NK-92 treated with Interleukin-12 subunit alpha and Interleukin-12 subunit beta, amount 100 ng/mL, for 24 hours (cell line): Measurements from ENCODE around the gene CYGB.
"Not testable (repeated sequence)": the region's sequence is repeated elsewhere in the genome, so short reads cannot be mapped to it uniquely, and the experiment has no call there.

Experiments
- DNase-seq: peaks from one replicate; lab custom pipeline; 2025; lab: John Stamatoyannopoulos, UW

Gene CYGB

DNA sequence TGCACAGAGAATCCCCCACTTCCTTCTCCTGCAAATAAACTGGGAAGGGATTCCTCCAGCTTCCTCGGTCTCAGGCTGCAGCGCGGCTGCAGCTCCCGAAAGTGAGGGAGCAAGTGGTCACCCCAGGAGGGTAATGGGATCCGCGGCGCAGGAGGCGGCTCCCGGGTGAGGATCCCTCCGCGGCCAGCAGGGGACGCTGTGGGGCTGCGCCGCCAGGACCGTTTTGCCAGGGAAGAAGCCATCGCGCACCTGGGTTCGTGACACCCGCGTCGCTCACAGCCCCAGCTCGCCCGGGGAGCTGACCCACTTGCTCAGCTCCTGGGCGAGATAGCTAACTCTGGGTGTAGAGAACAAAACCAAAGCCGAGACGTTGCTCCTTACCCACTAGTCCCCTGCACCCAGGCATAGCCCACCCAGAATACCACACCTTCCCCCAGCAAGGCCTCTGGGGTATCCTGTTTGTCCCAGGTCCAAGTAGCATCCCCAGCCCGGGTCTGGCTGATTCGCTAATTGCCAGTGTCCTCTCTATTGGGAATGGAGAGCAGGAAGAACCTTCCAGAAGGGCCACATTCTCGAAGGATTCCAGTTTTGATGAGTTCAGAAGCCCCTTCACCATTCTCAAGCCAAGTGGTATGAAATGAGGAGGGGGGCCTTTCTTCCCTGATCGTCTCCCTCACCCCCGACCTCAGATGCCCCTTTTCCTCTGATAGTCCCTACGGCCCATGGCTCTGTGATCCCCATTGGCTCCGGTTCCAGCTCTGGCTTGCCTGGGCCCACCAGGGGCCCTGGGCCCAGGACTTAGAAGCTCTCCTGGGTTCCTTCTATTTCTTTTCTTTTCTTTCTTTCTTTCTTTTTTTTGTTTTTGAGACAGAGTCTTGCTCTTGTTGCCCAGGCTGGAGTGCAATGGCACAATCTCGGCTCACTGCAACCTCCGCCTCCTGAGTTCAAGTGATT is 14.1 kb downstream of the CYGB start:
- DNase-seq = no peak

DNA sequence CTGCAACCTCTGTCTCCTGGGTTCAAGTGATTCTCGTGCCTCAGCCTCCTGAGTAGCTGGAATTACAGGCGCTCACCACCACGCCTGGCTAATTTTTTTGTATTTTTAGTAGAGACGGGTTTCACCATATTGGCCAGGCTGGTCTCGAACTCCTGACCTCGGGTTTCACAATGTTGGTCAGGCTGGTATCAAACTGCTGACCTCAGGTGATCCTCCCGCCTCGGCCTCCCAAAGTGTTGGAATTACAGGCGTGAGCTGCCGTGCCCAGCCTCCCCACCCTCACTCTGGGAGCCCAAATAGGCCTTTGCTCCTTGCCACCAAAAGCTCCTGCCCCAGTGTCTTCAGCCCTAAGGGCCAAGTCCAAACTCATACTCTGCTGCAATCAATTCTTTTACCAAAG is 15.8 kb downstream of the CYGB start:
- not testable (repeated sequence) for DNase-seq

DNA sequence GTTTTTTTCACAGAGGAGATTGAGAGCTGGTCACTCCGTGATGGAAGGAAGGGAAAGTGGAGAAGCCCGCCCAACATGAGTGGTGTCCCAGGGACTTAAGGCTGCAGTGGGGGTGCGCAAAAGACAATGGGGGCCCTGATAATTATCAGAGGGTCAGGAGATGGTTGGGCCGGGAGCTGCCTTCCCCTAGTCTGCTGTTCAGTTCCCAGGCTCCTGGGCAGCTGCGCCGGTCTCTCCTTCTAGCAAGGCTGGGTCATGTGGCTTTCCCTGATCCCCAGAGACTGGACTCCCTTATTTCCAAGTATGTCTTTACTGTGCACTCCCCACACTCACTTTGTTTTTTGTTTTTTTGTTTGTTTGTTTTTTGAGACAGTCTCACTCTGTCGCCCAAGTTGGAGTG is 16.2 kb downstream of the CYGB start:
- no peak for DNase-seq

DNA sequence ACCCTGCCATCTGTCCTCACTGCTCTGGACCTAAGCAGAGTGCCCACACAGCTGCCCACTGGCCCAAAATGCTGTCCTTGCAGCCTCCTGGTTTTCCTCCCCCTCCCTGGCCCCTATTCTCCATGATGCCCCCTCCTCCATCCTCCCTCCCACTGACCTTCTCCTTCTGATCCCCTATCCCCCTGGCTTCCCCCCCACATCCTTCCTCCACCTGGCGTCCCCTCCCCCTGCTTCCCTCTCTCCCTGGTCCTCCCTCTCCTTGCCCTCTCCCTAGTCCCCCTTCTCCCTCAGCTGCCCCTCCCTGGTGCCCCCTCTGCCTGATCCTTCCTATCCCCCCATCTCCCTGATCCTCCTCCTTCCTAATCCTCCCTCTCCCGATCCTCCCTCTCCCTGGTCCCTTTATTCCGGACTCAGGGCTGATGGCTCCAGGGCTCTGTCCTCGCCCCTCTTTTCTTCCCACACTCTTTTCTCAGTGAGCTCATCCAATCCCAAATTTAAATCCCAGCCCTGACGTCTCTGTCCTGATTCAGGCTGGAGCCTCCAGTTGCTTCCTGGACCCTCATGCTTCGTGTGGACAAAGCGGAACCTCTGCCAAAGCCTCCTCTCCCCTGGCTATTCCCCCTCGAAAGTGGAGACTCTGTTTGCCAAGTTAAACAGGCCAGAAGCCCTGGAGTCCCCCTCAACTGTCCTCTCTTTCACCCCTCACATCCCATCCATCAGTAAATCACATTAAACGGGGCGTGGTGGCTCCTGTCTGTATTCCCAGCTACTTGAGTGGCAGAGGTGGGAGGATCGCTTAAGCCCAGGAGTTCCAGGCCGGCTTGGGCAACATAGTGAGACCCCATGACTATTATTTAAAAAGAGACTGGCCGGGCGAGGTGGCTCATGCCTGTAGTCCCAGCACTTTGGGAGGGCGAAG is 18.2 kb downstream of the CYGB start:
- DNase-seq = no peak

DNA sequence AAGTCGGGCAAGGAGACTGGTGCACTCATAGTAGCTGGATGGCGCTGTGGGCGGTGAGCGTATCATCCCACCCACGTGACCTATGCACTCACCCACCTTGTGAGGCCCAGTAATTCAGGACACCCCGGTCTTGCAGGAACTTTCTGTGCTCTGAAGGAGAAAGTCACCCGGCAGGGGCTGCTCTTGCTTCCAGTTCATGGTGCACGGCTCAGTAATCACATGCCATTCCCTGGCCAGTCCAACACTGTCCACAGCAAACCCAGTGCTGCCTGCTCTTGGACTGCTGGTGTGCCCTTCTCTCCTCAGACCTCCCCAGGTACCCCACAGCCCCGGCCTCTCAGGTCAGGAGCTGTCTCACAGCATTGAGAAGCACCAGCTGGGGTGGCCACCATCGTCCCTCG is 19.9 kb downstream of the CYGB start:
- no peak for DNase-seq

DNA sequence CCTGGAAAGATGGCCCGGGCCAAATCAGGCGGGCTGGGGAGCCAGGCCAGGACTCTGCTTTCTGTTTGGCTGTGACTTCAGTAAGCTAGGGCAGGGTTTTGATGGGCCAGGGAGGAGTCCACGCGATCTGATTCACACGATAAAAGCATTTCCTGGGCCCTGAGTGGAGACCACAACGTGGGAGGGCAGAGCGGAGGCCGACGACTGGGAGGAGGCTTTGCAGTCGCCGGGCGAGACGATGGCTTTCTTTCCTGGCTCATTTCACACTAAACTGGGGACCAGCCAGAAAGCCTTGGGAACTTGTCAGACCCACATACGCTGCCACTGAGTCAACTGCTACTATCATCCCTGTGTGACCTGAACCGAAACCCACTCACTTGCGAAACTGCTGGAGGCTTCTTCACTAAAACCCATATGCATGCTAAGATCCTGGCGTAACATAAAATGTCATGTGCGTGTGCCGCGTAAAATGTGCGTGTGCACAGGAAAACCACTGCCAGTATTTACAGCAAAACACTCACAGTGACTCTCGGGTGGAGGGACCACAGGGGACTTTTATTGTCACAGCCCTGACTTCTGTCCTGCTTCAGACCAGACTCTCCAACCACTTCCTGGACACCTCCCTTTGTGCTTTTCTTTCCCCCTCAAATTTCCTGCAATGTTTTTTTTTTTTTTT is 22.1 kb downstream of the CYGB start:
- DNase-seq = peak; percentile 82

DNA sequence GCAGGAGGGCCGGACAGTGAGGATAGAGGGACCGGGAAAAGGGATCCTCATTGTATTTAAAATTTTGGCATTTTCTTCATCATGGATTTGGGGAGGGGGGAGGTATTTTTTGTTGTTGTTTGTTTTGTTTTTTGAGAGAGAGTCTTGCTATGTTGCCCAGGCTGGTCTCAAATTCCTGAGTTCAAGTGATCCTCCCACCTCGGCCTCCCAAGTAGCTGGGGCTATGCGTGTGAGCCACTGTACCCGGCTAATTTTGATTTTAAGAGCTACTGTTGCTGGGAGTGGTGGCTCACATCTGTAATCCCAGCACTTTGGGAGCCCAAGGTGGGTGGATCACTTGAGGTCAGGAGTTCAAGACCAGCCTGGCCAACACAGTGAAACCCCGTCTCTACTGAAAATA is 23.2 kb downstream of the CYGB start:
- DNase-seq = not testable (repeated sequence)

DNA sequence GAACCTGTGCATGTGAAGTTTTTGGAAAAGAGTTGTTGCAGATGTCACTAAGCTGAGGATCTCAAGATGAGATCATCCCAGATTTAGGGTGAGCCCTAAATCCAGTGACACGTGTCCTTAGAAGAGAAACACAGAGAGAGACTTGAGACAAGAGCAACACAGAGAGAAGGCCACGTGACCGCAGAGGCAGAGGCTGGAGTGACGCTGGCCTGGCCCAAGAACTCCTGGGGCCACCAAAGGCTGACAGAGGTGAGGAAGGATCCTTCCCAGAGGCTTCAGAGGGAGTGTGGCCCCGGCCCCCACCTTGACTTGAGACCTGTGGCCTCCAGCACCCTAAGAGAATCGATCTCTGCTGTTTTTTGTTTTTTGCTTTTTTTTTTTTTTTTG is 24.2 kb downstream of the CYGB start:
- no peak for DNase-seq

DNA sequence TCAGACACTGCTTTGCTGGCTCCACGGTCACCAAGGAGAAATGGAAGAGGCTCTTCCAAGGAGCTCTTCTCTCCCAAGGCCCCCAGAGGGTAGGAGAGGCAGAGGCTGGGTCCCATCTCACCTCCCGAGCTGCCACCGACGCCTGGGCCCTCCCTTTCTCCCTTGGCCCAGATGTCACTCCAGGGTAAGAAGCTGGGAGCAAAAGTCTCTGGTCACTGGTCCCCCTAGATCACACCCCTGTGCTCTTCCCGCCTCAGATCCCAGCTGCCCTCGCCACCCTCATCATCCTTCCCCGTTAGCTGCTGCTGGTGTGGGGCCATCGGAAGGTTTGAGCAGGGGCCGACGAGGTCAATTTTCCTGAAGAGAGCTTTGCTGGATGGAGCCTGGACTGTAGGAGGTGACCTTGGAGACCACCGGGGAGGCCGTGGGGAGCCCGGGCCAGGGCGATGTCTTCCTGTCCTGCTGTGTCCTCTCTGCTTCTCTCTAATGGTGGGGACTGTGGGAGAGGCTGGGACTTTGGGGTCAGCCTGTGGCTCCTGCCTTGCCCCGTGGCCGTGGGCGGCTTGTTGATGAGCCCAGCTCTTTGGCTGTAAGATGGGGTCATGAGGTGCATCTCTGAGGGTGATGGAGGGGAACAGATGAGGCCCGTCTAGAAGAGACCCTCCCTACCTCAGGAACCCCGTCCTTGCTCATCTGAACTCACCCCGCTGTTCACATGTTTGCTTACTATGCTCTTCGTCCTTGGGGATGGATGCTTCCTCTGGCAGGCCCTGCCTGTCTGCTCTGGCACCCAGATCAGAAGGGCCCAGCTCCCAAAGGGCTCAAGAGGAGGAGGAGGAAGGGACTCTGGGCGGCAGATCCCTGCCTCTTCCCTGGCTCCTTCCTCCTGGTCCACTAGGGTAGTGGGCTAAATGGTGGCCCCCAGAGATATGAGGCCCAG is 24.9 kb downstream of the CYGB start:
- DNase-seq = no peak

DNA sequence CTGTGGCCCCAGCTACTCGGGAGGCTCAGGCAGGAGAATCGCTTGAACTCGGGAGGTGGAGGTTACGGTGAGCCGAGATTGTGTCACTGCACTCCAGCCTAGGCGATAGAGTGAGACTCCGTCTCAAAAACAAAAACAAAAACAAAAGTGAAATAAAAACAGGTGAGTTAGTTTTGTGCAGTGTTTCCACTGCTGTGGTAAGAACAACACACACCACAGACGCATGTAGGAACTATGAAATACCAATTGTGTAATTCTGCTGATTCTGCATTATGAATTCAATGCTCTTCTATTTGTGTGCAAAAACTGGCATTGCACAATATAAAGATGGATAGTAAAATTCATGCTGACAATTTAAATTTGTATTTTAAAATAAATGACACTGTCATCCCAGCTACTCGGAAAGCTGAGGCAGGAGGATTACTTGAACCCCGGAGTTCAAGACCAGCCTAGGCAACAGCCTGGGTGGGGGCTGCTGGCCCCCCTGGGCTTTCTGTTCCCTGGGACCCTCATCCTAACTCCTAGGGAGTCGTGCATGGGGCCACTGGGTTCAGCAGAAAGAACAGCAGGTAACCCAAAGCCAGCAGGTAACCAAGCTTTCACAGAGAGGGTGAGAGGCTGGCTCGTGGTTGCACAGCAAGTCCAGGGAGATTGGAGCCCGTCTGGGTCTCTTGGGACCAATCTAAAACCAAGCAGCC is 25.7 kb downstream of the CYGB start:
- no peak for DNase-seq

DNA sequence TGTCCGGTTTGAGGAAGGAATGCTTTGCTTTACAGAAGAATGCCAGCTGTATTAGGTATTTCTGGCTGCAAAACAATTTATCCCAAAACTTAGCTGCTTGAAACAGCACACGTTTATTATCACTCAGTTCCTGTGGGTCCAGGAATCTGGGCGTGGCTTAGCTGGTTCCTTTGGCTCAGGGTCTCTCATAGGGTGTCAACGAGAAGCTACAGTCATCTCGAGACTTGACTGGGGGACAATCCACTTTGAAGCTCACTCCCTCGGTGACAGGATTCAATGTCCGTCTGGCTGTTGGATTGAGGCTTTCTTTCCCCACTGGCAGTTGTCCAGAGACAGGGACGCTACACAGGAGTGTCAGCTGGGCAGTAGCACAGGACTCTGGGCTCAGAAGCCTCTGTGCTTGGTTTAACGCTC is 26.7 kb downstream of the CYGB start:
- DNase-seq = no peak

DNA sequence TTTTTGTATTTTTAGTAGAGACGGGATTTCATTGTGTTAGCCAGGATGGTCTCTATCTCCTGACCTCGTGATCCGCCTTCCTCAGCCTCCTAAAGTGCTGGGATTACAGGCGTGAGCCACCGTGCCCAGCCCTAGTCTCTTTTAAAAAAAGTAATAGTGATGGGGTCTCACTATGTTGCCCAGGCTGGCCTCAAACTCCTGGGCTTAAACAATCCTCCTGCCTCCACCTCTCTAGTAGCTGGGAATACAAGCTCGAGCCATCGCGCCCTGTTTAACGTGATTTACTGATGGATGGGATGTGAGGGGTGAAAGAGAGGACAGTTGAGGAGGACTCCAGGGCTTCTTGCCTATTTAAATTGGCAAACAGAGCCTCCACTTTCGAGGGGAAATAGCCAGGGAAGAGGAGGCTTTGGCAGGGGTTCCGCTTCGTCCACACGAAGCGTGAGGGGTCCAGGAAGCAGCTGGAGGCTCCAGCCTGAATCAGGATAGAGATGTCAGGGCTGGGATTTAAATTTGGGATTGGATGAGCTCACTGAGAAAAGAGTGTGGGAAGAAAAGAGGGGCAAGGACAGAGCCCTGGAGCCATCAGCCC is 28.9 kb downstream of the CYGB start:
- not testable (repeated sequence) for DNase-seq

DNA sequence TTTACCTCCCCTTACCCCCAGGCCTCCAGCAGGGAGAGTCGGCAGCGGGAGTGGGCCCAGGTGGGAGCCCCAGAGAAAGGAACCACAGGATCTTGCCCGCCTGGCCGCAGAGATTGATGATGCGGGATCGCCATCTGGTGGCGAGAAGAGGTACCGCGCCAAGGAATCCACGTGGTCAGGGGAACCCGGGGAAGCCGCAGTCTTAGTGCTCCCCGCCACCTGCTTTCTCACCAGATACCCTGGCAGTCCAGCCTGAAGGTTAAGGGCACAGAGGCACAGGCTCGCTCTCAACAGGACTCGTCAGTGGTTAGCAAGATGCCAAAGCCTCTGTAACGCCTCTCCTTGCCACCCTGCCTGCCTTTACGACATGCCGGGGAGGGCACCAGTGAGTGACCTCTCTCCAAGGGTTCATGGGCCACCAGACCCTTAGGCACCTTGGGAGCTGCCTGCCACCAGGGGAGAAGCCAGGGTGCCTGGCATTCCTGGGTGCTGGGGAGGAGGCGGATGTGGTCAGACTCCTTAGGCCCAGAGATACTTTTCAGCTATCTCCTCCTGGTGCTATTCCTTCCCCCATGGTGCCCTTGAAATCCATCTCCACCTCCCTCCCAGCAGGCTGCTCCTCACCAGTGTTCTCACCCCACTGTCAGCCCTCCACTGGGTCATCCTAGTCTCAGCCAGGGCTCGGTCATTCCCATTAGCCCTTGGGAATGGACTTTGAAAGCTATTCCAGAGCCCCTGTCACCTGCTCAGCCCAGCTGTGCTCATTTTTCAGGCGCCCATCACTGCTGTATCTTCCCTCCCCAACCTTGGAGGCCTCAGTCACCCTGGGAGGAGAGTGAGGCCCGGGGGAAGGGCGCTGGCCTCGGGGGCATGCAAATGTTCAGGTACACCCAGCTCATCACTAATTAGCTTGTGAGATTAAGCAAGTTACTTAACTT is 30.8 kb downstream of the CYGB start:
- peak; percentile 64 for DNase-seq

DNA sequence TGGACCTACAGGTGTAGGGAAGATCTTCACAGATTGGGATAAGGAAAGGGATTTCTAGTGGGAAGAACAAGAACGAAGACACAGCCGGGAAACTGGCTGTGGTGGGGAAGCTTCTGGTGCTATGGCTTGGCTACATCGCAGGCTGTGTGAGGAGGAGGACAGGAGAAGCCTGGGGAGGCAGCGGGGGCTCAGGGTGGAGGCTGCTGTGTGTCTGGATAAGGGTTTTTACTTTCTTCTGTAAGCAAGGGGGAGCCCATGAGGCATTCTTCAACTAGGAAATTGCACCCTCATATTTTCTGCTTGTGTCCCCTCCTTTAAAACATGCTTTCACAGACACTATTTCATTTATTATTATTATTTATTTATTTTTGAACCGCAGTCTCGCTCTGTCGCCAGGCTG is 33.4 kb downstream of the CYGB start:
- no peak for DNase-seq

DNA sequence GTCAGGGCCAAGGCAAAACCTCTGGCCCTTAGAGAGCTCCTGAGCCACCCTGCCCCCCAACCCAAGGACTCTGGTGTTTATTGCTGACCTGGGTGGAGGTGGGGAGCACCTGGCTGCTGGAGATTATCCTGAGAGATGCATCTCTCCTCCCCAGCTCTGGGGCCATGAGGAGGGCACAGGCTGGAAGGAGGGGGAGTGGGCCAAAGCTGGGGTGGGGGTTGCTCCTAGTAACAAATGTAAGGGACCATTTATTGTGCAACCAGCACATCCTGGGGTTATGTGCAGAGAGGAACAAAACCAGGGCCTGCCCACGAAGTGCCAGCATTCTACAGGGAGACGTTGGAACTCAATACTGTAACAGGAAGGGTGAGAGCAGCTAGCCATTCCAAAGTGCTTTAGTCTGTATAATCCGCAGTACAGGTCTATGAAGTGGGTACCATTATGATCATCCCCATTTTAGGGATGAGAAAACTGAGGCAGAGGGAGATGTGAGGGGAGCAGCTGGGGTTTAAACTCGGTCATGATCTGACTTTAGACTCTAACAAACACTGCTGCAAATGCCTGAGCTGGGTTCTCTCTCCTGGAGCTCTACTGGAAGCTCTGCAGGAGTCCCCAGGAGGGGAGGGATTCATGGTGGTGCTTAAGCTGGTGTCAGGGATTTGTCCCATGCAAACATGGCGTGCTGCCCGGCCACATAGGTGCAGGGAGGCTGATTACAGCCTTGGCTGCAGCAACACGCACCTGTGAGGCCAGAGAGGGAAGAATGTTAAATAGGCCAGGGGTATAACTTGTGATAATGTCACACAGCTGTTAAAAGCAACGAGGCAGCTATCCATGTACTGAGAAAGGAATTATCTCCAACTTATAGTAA is 34.9 kb downstream of the CYGB start:
- no peak for DNase-seq

DNA sequence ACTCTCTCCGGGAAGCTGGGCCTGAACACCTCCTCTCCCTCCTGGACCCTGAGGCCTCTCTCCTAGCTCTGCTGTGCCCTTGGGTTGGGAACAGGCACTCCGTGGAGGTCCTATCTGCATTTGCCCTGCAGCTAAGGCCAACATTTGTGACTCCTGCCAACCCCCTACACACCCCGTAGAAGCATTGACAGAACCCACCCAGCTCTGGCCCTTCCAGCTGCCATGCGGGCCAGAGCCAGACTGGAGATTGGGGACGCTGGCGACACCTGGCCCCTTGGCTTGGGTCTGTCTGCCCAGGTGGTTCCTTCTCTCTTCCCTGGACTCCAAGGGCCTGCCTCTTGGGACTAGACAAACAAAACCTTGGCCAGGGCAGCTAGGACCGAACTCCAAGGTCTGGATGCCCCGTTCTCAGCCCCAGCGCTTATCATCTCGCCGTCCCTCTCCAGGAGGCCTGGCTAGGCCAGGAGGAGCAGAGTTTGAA is 35.6 kb downstream of the CYGB start:
- no peak for DNase-seq

DNA sequence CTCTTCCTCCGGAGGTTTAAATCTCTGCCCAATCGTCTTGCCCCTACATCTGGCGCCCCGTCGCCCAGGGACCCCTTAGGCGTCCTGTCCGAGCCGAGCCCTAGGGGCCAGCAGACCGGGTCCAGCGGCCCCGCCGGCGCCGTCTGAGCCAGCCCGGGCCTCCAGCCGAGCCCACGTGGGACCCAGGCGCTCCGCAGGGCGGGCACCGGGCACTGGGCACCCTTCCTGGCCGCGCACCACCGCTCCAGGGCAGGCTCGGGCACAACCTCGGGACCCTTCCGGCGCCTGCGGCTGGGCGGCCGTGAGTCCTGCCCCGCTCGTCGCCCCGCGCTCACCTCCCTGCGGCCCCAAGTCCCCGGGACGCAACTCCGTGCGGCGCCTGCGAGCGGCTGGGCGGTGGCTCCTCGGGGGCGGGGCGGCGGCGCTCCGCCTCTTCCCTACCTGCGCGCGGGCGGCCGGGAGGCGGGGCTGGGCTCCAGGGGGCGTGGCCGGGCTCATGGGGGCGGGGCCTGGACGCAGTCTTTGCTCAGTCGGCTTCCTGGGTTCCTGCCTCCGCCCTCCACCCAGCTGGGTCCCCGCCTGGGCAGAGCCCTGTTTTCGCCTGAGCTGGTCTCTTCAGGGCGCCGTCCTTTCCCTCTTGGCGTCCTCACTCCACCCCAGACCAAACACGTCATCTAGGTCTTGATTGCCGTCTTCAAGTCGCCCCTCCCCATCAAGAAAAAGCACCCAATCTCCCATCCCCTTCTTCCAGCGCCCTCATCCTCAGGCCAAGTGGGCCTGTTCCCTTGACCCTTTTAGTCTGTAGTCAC is 36.3 kb downstream of the CYGB start, which contains the start of gene RHBDF2:
TSS of gene RHBDF2 (minus strand) at position 406 of the 809 bp plus-strand sequence. CDS start 19,899 bp downstream, outside the sequence.
- peak; percentile 86 for DNase-seq
